ENCODE data around the gene PER2. TPM values are rescaled to one million over a fixed set of nuclear protein-coding genes. Genes with fewer than 3 reads are reported as not detected.

PER2 gene
- total and polyA plus RNA-seq, 9 of the 15 experiments (the other 6 are each of a cell fraction or from before 2014, with no cell fraction given), result 1.1 to 10.3 (median 2.9) TPM

- WGBS (ENCODE audit: insufficient coverage, low coverage, missing lambda C conversion rate), result 89% methylated on average over 17 of the region's 20 CpGs
- no peaks in the 10 kb centered on the region; the same call in 1 of the 2 replicates for H4K20me1 ChIP-seq (replicated peaks; ENCODE audit: control insufficient read depth, insufficient read depth, low read length)
- no peak for FAIRE-seq
Observed at GRCh38 chr2:238267884-238268680, 20.3 kb downstream of the PER2 start.

DNA sequence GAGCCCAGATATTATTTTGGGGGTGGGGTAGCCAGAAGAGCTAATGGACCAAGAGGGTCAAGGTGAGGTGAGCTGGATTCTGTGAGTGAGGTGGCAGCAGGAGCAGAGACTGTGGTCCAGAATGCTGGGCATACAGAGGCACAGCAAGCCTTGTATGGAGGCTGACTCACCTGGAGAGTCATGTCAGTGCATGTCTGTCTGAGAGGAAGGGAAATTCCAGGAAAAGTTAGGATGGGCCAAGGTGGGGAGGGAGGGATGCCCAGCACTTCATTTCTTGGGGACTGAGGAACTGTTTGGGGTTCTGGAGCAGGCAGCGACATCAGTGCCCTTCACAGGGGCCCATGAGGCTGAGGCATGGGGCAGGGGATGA lies 21.1 kb downstream of the PER2 start:
- Histone ChIP-seq H3K9me3 (replicated peaks; ENCODE audit: control insufficient read depth, insufficient read depth, low read depth, low read length) (no peaks in the 10 kb centered on the region), H3K27me3 (ENCODE audit: control insufficient read depth in 2 of 2, insufficient read depth in 2 of 2, low read length in 2 of 2) (no peaks in the 10 kb centered on the region), H3K79me2 (ENCODE audit: control insufficient read depth, insufficient read depth, low read length) (no peaks in the 10 kb centered on the region), H4K20me1 (replicated peaks; ENCODE audit: control insufficient read depth, insufficient read depth, low read length) (no peaks in the 10 kb centered on the region; the same call in 1 of the 2 replicates), H3K4me3 (no peak overlapping the region), H3K36me3 (ENCODE audit: control insufficient read depth, insufficient read depth, low read length) (peaks cover 29% of the 10 kb centered on the region; the same call in 1 of the 3 replicates), H3K4me1 (replicated peaks in 1 of 2; ENCODE audit: control insufficient read depth in 2 of 2, insufficient read depth in 2 of 2, low read length in 2 of 2) (no peaks in the 10 kb centered on the region; a peak in 2 of 5 replicates), H3K4me2 (ENCODE audit: insufficient read depth, low read length) (no peak overlapping the region), H3K27ac (ENCODE audit: extremely low read depth, low read depth, low read length) (no peak overlapping the region), H2AFZ (ENCODE audit: low read depth, low read length) (no peak overlapping the region), H3K9ac (ENCODE audit: insufficient read depth in 1 of 2, low read depth in 2 of 2, low read length in 2 of 2) (no peak overlapping the region), H3K9me1 (ENCODE audit: control insufficient read depth, insufficient read depth, low read length) (no peaks in the 10 kb centered on the region)
- TF ChIP-seq HEY1 (CRISPR knock-in tag; IDR thresholded peaks at IDR 0.05; ENCODE audit: borderline replicate concordance), result no peak
- no peak for TF ChIP-seq ZNF311 (CRISPR knock-in tag; IDR thresholded peaks at IDR 0.05)
- TF ChIP-seq BCLAF1 (IDR thresholded peaks at IDR 0.05; ENCODE audit: borderline replicate concordance in 1 of 2, control insufficient read depth in 1 of 2, low read depth in 2 of 2, low read length in 1 of 2), result no peak
- TF ChIP-seq SRSF1 (IDR thresholded peaks at IDR 0.05; ENCODE audit: low read depth, low read length), result no peak
- no peak for TF ChIP-seq DPF2 (IDR thresholded peaks at IDR 0.05)
- TF ChIP-seq MCM7 (IDR thresholded peaks at IDR 0.05), result no peak
- no peak for TF ChIP-seq ASH1L (IDR thresholded peaks at IDR 0.05; ENCODE audit: borderline replicate concordance, low read depth, partially characterized antibody)
- no peak for TF ChIP-seq TAF9B (IDR thresholded peaks at IDR 0.05; ENCODE audit: partially characterized antibody)
- no peak for TF ChIP-seq RFX7 (CRISPR knock-in tag; IDR thresholded peaks at IDR 0.05)
- in situ Hi-C loops (cut with MboI), result loop anchor here (25.0 kb wide), 1 partner anchor 405 kb away; the partner anchor contains the start of gene RAMP1
- ATAC-seq (no peak), DNase-seq (ENCODE audit: extremely low read depth in 1 of 4, low spot score in 3 of 4) (no peak), FAIRE-seq (no peak)
- intact Hi-C loops (cut with micrococcal nuclease), result no loop called here
- no TSS peak for BruUV-seq (replicated peaks)
- ChIA-PET CTCF (ENCODE audit: low intra/inter-chr PET ratio) (no interaction called here), POLR2A (no interaction called here)
- no CpG with 5 or more reads among the region's 1 CpG for WGBS (ENCODE audit: insufficient coverage, low coverage, missing lambda C conversion rate)

More at GRCh38 chr2:238267884-238268680, 20.3 kb downstream of the PER2 start:
- Histone ChIP-seq H3K79me2 (ENCODE audit: control insufficient read depth, insufficient read depth, low read length) (no peaks in the 10 kb centered on the region), H3K4me2 (ENCODE audit: insufficient read depth, low read length) (no peak overlapping the region), H3K27me3 (ENCODE audit: control insufficient read depth in 2 of 2, insufficient read depth in 2 of 2, low read length in 2 of 2) (no peaks in the 10 kb centered on the region), H3K9me1 (ENCODE audit: control insufficient read depth, insufficient read depth, low read length) (no peaks in the 10 kb centered on the region), H3K36me3 (ENCODE audit: control insufficient read depth, insufficient read depth, low read length) (peaks cover 32% of the 10 kb centered on the region; the same call in 1 of the 3 replicates), H2AFZ (ENCODE audit: low read depth, low read length) (no peak overlapping the region), H3K27ac (ENCODE audit: extremely low read depth, low read depth, low read length) (no peak overlapping the region), H3K9ac (ENCODE audit: insufficient read depth in 1 of 2, low read depth in 2 of 2, low read length in 2 of 2) (no peak overlapping the region), H3K4me3 (no peak overlapping the region), H3K9me3 (replicated peaks; ENCODE audit: control insufficient read depth, insufficient read depth, low read depth, low read length) (no peaks in the 10 kb centered on the region), H3K4me1 (replicated peaks in 1 of 2; ENCODE audit: control insufficient read depth in 2 of 2, insufficient read depth in 2 of 2, low read length in 2 of 2) (no peaks in the 10 kb centered on the region; a peak in 2 of 5 replicates)
- intact Hi-C loops (cut with micrococcal nuclease) (no loop called here), in situ Hi-C loops (cut with MboI) (loop anchor here (25.0 kb wide), 1 partner anchor 406 kb away; the partner anchor contains the start of gene RAMP1)
- no peak for ATAC-seq
- POLR2A ChIA-PET, result no interaction called here
- BruUV-seq (replicated peaks), result no TSS peak
- CTCF ChIA-PET (ENCODE audit: low intra/inter-chr PET ratio), result no interaction called here
- no peak for DNase-seq (ENCODE audit: extremely low read depth in 1 of 4, low spot score in 3 of 4)
- TF ChIP-seq CHD1 (IDR thresholded peaks at IDR 0.05; ENCODE audit: low read length) (no peak), SMARCB1 (IDR thresholded peaks at IDR 0.05; ENCODE audit: insufficient read length, low read depth) (no peak), HDAC2 (IDR thresholded peaks at IDR 0.05) (no peak)

All from K562 (cell line).